Measurements from ENCODE around the gene SHISAL2B.
A peak's percentile ranks its signal among the peaks of the same experiment; 100 is the strongest.
"Not testable (repeated sequence)": the region's sequence is repeated elsewhere in the genome, so short reads cannot be mapped to it uniquely, and the experiment has no call there.

SHISAL2B gene

DNA sequence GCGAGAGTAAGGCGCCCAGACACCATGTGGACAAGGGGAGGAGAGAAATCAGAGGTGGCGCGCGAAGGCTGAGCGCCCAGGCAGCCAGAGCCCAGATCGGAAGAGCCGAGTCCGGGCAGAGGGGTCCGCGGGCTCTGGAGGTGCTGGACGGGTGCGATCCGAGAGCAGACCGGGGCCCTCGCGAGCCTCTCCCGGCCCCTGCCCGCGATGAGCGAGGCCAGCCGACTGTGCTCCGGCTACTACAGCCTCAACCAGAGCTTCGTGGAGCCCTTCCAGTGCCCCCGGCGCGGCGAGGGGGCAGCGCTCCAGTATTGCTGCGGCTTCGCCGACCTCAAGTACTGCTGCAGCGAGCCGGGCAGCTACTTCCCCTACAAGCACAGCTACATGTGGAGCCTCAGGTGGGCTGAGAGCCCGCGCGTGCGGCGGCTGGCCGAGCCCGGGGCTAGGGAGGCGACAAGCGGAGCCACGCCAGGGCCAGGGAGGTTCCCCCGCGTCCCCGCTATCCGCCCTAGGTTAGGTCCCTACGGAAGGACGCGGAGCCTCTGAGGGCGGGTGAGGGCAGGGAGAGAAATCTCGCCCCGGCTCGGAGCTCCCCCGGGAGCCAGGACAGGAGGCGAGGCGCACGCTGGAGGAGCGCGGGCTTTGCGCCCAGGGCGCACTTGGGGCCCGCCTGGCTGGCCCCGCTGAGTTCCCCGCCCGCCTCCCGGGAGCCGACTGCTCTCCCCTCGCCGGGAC, at the start of gene SHISAL2B:
Gene SHISAL2B (plus strand): TSS at position 87 of the 735 bp plus-strand sequence. CDS start 121 bp downstream, at position 208.
- H3K4me3 ChIP-seq (ENCODE audit: low read depth, low read length), result peak within 1 kb of the TSS; percentile 51

DNA sequence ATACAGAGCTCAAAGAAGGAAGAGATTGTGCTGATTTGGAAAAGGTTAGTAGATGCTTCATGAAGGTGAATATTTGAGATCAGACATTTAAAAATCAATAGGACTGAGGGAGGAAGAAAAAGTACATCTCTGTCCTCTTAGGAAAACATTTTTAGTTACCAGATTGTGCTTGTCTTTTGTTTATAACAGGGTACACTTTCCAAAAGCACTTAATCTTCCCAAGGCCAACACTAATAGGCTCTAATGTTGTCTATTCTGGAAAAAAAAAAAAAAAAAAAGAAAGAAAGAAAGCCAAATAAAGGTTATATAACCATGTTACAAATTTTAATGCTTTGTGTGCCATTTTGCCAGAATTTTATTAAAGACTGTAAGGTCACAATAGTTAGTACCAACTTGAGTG, 45.5 kb upstream of the SHISAL2B start:
- no peak overlapping the region for H3K4me3 ChIP-seq (ENCODE audit: low read depth, low read length)

DNA sequence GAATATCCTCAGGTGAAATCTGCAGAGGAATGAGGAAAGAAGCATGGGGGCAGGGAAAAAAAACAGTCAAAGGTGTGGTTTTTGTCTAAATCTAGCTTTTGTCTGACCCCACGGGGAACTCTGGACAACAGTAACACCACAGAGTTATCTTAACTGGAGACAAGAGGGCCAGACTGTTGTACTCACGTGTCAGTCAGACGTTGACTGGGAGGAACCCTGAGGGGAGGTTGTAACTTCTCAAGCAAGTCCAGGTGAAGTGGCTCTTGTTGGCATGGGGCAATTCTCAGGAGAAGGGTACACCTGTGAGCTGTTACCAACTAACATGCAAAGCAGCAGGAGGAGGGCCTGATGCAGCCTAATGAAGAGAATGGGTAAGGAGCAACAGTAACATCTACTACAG, 44.1 kb upstream of the SHISAL2B start:
- H3K4me3 ChIP-seq (ENCODE audit: low read depth, low read length), result no peak overlapping the region

DNA sequence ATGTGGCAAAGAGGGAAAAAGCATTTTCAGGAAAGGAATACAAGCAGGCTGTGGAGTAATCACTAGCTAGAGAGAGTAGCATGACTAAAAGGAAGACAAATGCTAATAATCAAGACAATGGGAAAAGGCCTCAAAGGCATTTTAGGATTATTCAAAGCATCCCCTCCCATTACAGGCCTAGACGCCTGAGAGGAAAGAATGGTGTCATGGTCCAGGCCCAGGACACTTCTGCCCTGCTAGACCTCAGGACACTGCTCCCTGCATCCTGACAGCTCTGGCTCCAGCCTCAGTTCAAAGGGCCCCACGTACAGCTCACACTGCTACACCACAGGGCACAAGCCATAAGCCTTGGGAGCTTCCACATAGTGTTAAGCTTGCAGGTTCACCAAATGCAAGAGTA, 40.8 kb upstream of the SHISAL2B start:
- no peak overlapping the region for H3K4me3 ChIP-seq (ENCODE audit: low read depth, low read length)

DNA sequence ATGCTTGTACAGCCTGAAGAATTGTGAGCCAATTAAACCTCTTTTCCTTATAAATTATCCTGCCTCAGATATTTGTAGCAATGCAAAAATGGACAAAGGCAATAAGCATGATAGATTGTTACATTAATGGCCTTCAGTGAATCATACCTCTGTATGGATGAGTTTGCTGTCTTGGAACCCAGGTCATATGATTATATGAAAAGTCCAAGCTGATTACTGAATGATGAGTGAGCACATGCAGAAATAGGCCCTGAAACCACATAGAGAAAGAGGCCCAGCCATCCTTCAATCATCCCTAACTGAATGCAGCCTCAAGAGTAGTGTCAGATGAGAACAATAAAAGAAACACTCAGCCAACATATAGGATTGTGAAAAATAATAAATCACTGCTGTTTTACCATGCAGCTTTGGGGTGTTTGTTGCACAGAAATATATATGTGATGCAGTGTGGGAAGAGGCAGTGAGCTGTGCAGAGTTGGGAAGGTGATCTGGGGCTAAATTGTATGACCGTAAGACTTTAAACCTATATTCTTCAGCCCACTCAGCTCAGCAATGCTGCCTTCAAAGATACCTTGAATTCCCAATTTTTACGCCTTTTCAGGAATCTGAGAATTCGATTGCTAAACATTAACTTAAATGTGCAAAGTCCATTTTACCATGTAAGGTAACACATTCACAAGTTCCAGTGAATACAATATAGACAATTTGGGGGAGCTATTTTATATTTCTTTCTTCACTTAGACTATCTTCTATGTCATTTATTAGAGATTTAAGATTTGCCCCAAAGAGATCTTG, 36.3 kb upstream of the SHISAL2B start:
- H3K4me3 ChIP-seq (ENCODE audit: low read depth, low read length), result no peak overlapping the region

DNA sequence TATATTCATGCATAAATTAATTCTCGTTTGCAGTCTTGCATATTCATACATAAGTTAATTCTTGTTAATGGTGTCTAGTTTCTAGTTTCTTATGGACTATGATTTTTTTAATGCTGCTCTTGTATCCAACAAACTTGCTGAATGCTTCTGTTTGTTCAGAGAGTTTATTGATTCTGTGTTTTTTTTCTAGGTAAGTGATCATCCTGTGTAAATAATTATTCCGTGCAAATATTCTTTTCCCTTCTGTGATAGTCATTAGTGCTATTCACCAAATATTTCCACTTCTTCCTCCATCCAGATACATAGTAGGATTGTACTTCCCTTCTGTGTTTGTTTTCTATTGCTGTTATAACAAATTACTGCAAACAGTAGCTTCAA, 35.8 kb upstream of the SHISAL2B start:
- no peak overlapping the region for H3K4me3 ChIP-seq (ENCODE audit: low read depth, low read length)

DNA sequence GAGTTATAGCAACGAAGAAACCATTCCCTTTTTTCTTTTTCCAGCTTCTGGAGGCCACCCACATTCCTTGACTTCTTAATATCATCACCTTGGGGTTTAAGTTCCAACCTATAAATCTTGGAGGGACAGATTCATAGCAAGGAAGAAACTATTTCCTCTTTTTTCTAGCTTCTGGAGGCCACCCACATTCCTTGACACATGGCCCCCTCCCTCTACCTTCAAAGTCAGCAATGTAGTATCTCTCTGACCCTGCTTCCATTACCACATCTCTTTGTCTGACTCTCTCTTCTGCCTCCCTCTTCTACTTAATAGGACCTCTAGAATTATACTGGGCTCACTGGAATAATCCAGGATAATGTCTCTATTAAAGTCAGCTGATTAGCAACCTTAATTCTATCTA, 34.7 kb upstream of the SHISAL2B start:
- H3K4me3 ChIP-seq (ENCODE audit: low read depth, low read length), result no peak overlapping the region

DNA sequence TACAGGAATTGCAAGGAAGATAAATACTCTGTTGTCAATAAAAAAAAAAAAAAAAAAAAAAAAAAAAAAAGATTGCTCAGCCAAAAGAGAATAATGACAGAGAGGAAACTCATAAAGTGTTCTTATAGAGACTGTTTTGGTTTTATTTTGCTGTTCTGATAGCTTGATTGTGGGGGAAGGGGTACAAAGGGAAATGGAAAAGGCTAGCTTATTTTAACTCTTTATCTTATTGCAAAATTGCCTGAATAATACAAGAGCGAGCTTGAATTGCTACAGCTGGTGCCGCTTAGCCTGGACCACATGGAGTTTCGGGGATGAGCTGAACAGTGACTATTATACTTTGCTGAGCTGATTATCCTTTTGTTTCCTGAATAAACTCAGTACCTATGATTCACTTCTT, 31.0 kb upstream of the SHISAL2B start:
- H3K4me3 ChIP-seq (ENCODE audit: low read depth, low read length), result no peak overlapping the region

DNA sequence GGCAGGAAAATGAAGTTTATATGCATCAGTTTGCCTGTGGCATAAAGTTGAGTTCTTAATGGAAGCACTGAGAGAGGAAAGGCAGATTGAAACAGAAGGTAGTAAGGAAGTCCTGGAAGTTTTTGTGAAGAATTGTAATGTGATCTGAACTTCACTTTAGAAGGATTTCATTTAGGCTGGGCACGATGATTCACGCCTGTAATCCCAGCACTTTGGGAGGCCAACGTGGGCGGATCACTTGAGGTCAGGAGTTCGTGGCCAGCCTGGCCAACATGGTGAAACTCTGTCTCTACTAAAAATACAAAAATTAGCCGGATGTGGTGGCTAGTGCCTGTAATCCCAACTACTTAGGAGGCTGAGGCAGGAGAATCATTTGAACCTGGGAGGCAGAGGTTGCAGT, 27.1 kb upstream of the SHISAL2B start:
- not testable (repeated sequence) for H3K4me3 ChIP-seq (ENCODE audit: low read depth, low read length)

DNA sequence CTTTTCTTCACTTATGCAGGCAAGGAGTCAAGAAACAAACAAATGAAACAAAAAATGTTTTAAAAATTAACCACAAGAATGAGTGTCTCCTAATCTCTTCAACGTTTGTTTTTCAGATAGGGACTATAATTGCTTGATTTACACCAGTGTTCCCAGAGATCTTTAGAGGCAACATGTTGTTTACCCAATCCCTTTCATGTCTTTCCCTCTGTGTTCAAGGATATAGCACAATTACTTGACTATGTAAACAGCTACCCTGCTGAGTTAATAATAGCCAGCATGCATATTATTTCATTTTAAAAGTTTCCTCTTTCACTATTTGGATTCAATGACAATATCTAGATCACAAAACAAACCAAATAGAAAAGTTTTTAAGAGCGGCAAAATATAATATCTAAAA, 25.1 kb upstream of the SHISAL2B start:
- H3K4me3 ChIP-seq (ENCODE audit: low read depth, low read length), result no peak overlapping the region

DNA sequence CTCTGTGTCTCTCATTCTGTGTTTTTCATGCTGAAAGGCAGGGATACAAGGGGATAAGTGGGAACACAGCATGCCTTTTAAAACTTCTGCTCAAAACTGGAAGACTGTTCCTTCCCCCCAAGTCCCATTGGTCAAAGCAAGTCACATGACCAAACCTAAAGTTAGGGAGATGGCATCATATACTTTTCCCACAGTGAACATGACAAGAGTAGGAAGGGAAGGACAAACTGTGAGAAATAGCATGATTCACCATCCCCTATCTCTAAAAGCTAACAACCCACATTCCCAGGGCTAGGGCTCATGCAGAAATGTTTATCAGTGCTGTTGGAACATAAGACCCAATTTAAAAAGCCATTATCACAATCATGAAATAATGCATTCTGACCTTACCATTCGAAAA, 24.2 kb upstream of the SHISAL2B start:
- H3K4me3 ChIP-seq (ENCODE audit: low read depth, low read length), result no peak overlapping the region

DNA sequence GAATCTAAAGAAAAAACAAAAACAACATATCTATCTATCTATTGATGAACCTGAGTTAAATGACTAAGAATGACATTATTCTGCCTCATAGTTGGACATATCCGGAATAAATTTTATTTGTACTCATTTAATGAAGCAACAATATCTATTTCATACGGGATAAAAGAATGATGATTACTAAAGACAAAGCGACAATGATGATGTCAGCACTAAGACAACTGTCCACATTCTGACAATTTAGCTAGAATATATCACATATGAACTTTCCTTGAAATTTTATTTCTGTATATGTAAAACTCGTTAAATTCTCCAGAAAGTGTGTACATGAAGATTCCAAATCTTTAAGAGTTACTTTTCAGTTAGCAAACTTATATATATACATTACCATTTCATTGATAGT, 23.2 kb upstream of the SHISAL2B start:
- H3K4me3 ChIP-seq (ENCODE audit: low read depth, low read length), result no peak overlapping the region

DNA sequence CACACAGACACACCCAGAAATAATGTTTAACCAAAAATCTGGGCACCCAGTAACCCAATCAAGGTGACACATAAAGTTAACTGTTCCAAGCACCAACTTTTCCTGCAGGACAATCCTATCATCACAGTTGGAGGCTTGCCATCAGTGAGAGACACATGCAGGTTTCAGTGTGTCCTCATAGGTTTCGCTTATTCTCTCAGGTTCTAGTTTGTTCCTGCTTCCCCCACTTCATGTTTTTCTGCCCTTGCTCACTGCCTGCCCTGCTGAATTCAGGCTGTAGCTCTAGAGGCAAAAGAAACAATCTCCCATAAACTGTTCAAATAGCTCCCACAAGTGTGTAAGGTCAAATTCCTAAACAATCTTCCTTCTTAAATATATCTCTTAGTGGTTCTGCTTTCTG, 20.0 kb upstream of the SHISAL2B start:
- H3K4me3 ChIP-seq (ENCODE audit: low read depth, low read length), result no peak overlapping the region

DNA sequence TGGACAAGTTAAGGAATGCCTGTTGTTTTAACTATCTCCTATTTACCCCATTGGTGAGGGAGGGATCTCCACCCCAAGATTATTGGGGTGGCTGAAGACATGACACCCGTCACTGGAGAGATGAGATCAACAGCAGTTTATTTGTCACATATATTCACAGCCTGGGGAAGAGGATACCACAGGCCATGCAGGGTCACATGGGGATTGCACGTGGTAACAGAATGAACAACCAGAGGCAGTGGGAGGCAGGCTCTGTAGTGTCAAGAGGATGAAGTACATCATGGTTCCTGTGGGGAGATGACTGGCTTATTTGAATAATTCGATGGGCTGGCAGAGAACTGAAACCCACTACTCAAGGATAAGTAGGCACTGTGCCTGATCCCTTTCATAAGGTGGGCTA, 18.6 kb upstream of the SHISAL2B start:
- H3K4me3 ChIP-seq (ENCODE audit: low read depth, low read length), result no peak overlapping the region

DNA sequence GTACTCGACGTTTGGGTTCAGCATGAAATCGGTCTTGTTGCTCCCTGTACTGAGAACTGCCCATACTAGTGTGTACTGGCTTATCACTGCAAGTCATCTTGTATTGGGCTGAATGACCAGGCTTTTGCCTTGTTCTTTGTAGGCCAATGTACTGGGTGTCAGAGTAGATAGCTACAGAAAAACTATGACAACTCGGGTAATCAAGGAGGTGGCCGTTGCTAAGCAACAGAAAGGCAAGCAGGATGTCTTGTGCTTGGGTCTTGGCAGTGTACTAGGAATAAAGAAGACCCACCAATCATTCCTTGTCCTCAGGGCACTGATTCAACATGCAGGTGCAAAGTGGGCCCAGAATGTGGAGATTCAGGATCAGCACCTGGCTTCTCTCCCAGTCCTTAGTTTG, 11.9 kb upstream of the SHISAL2B start:
- no peak overlapping the region for H3K4me3 ChIP-seq (ENCODE audit: low read depth, low read length)

DNA sequence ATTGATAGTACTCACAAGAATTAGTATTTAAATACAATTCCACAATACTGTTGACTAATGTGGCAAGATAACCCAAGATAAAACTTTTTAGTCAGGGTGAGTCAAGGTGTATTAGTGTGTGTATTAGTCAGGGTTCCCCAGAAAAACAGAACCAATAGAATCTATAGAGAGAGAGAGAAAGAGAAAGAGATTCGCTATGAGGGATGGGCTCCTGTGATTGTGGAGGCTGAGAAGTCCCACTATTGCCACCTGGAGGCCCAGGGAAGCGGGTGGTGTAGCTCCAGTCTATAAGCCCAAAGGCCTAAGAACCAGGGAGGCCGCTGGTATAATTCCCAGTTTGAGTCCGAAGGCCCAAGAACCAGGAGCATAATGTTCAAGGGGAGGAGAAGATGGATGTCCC, 10.0 kb upstream of the SHISAL2B start:
- no peak overlapping the region for H3K4me3 ChIP-seq (ENCODE audit: low read depth, low read length)

DNA sequence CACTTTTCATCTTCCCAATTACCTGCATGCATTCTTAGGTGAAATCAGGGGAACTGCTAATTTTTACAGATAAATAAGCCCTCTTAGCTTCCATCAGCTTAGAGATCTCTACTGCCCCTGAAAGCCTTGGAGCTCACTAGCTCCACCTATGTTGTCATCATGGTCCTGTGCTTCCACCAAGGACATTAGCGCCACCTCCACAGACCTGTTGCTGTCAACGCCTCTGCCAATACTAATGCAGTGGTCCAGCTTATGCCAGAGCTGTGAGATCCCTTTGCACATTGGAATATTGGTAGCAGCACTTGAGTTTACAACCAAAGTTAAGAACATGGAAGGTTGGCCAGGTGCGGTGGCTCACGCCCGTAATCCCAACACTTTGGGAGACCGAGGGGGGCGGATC, 7.7 kb upstream of the SHISAL2B start:
- no peak overlapping the region for H3K4me3 ChIP-seq (ENCODE audit: low read depth, low read length)

DNA sequence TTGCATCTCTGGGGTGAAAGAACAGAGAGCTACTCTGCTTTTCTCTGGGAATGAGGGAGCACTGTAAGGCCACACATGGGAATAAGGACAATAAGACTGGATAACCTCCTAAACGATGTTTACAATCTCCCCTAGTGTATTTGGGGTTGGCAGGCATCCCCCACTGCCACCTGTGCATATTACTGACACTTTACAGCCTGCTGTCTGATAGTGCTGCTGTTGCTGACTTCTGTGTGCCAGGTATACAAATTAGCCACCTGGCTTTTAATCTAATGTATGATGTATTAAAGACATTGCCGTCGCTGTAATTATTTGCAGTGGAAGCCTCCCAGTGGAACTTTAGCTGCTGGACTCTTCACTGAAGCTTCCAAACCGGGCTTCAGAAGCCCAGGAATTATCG, 4.4 kb upstream of the SHISAL2B start:
- H3K4me3 ChIP-seq (ENCODE audit: low read depth, low read length), result no peak overlapping the region

DNA sequence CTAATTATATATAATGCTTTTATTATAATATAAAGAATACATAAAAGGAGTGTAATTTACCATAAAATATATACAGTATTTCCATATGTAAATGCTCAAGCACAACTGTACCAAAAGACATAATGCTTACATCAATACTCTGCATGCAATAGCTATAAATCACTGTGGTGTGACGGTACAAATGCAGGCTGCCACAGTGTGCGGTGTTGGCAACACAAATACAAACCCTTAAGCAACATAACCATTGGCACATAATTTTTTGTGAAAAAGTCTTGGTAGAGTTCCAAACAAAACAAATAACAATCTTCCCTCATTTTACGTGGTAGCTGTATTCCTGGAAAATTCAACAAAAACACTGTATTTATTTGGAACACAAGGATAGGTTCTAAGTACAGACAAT, 1.9 kb upstream of the SHISAL2B start:
- no peak overlapping the region for H3K4me3 ChIP-seq (ENCODE audit: low read depth, low read length)

DNA sequence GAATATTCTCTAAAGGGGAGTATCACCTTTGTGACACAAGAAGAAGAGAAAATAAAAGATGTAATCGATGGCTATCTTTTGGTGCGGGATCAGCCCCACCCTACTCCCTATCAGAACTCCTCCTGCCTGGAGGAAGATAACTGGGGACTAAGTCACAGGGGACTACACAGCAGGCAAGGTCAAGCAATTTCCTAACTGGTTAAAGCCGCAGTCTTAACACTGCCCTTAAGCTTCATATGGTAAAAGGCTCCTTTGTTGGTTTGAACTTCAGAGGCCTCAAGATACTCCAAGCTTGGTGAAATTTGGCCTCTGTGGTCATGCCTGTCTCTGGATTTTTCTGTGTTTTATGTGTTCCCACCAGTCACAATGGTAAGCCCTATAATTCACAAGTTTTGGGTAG, 1.3 kb upstream of the SHISAL2B start:
- H3K4me3 ChIP-seq (ENCODE audit: low read depth, low read length), result no peak overlapping the region

DNA sequence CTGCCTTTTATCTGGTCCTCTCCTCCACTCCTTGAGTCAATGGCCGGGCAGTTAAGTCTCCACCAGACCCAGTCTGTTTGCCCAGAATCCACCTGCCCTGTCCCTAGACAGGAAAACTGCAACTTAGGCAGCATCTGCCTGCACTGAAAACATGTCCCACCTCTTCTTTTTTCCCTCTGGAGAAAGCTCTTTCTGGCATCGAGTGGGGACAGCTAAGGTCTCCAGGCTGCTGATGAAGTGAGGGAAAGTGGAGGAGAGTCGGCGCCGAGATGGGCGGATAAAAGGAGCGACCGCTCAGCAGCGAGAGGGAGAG, 243 bp upstream of the SHISAL2B start:
- peak overlapping the region; percentile 51 for H3K4me3 ChIP-seq (ENCODE audit: low read depth, low read length)

DNA sequence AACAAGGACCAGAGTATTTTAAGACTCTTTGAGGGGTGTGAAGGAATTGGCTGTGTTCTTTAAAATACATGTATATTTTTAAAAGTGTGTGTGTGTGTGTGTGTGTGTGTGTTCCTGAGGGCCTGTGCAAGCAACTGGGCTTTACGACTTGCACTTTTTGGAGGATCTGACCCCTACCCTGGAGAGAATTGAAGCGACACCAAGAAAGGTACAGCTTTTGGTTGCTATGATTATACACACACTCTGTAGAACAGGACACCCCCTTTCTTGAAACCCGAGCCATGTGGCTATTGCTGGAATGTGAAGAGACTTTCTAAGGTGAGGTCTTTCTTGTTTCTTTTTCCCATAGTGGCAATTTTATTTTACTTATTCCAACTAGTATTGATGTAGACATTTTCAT, 988 bp downstream of the SHISAL2B start:
- H3K4me3 ChIP-seq (ENCODE audit: low read depth, low read length), result peak overlapping the region; percentile 51

DNA sequence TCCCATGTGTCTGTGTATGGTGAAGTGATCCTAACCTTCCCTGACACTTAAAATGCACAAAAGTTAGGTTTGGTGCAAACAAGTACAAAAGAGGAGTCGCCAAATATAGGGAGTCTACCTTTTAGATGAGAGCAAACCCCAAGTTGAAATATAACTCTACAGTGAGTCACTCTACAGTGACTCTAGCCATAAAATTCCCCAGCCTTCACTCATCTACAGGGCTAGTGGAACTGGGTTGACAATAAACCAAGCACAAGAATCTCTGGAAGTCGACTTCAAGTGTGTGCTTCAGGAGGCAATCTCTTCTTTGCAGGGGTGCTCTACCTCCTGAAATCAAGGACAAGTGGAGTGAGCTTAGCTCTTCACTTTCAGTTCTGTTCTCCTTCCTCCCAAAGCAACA, 3.3 kb downstream of the SHISAL2B start:
- H3K4me3 ChIP-seq (ENCODE audit: low read depth, low read length), result no peak overlapping the region
